ENCODE measurements around the gene CADPS2. TPM values are rescaled to one million over a fixed set of nuclear protein-coding genes. Genes with fewer than 3 reads are reported as not detected.

CADPS2 gene
- total and polyA plus RNA-seq, 2 of the 4 experiments (the other 2 are of a cell fraction) = 0.10 to 0.54 TPM

DNA sequence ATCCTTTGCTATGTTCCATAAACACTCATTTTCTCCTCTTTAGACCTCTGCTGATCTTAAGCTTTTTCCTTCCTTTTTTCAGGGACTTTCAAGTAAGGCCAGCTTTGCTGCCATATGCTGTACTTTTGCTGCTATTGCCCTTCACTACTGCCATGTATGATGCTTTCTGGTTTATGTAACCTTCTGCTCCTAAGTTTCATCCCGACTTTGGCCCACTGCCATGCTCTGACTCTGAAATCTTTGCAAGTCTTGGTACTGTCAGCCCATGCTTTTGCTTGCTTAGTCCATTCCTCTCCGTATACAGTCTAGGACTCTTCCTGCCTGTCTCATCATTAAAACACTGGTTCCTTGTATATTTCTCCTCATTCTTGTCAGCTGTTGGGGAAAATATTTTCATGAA lies 339.8 kb downstream of the CADPS2 start:
- no peak overlapping the region for H2BK20ac ChIP-seq (ENCODE audit: low read depth, low read length)
- H3K79me1 ChIP-seq (ENCODE audit: low read depth in 1 of 2, low read length in 2 of 2) = no peaks in the 10 kb centered on the region
- CTCF ChIA-PET = no interaction called here
- TF ChIP-seq RAD21 (IDR thresholded peaks at IDR 0.05; ENCODE audit: low read length) (no peak), MAFK (IDR thresholded peaks at IDR 0.05; ENCODE audit: low read depth, low read length) (no peak), RFX5 (IDR thresholded peaks at IDR 0.05; ENCODE audit: low read depth, low read length) (no peak), RCOR1 (IDR thresholded peaks at IDR 0.05; ENCODE audit: insufficient replicate concordance, low read length) (no peak), CHD1 (IDR thresholded peaks at IDR 0.05; ENCODE audit: low read depth, low read length) (no peak), CEBPB (IDR thresholded peaks at IDR 0.05; ENCODE audit: low read depth, low read length) (no peak), NFE2L2 (IDR thresholded peaks at IDR 0.05; ENCODE audit: low read depth, low read length) (no peak), FOS (IDR thresholded peaks at IDR 0.05; ENCODE audit: low read depth, low read length) (no peak), USF2 (IDR thresholded peaks at IDR 0.05; ENCODE audit: low read depth, low read length) (no peak), SMC3 (IDR thresholded peaks at IDR 0.05; ENCODE audit: low read depth, low read length) (no peak), BHLHE40 (IDR thresholded peaks at IDR 0.05; ENCODE audit: low read depth, low read length) (no peak)
- TF ChIP-seq, protein P1, sequence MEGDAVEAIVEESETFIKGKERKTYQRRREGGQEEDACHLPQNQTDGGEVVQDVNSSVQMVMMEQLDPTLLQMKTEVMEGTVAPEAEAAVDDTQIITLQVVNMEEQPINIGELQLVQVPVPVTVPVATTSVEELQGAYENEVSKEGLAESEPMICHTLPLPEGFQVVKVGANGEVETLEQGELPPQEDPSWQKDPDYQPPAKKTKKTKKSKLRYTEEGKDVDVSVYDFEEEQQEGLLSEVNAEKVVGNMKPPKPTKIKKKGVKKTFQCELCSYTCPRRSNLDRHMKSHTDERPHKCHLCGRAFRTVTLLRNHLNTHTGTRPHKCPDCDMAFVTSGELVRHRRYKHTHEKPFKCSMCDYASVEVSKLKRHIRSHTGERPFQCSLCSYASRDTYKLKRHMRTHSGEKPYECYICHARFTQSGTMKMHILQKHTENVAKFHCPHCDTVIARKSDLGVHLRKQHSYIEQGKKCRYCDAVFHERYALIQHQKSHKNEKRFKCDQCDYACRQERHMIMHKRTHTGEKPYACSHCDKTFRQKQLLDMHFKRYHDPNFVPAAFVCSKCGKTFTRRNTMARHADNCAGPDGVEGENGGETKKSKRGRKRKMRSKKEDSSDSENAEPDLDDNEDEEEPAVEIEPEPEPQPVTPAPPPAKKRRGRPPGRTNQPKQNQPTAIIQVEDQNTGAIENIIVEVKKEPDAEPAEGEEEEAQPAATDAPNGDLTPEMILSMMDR (conservative IDR thresholded peaks at IDR 0.05; ENCODE audit: low read depth, low read length) = no peak
- no peak overlapping the region for H3K27ac ChIP-seq (ENCODE audit: insufficient read depth, low read length)
- no peak overlapping the region for H2BK15ac ChIP-seq (ENCODE audit: low read depth, low read length)
- H4K5ac ChIP-seq (ENCODE audit: low read depth, low read length) = no peak overlapping the region
- no peak overlapping the region for H2BK120ac ChIP-seq (ENCODE audit: low read depth, low read length)
- no TSS peak for BruUV-seq (replicated peaks)
- H2BK5ac ChIP-seq (ENCODE audit: low read depth, low read length, poor library complexity, severe bottlenecking) = no peak overlapping the region
- POLR2A ChIA-PET (ENCODE audit: unreplicated experiment) = no interaction called here
- no peak overlapping the region for H4K91ac ChIP-seq (ENCODE audit: insufficient read depth, low read depth, low read length)
- no peak overlapping the region for H3K23ac ChIP-seq (ENCODE audit: low read depth, low read length)
- no peak overlapping the region for H3K4ac ChIP-seq (ENCODE audit: low read depth, low read length)
- H3K56ac ChIP-seq (ENCODE audit: extremely low read depth, insufficient read depth, low read length) = no peak overlapping the region
- no peak overlapping the region for H3K9ac ChIP-seq (ENCODE audit: low read depth, low read length)
- ATAC-seq (ENCODE audit: low read depth) (no peak), DNase-seq (no peak)
- no peak overlapping the region for H3K14ac ChIP-seq (replicated peaks; ENCODE audit: low read depth, low read length)
- intact Hi-C loops (cut with micrococcal nuclease) = no loop called here
- no peaks in the 10 kb centered on the region for H4K20me1 ChIP-seq (ENCODE audit: insufficient read depth, low read length)
- no peaks in the 10 kb centered on the region for H3K27me3 ChIP-seq (ENCODE audit: control insufficient read depth, insufficient read depth, low read length)
- no peaks in the 10 kb centered on the region for H3K9me1 ChIP-seq (ENCODE audit: insufficient read depth, low read length)
- dilution Hi-C loops (cut with HindIII; ENCODE audit: low sequenced_read_pairs, unreplicated experiment) = no loop called here
- no peaks in the 10 kb centered on the region for H3K36me3 ChIP-seq (ENCODE audit: control insufficient read depth, insufficient read depth, low read length)
- in situ Hi-C loops (cut with MboI; ENCODE audit: low sequenced_read_pairs) = loop anchor here (25.0 kb wide), 1 partner anchor 334 kb away; no protein-coding TSS in a partner anchor
- no peak overlapping the region for H2AFZ ChIP-seq (replicated peaks; ENCODE audit: low read length, poor library complexity)
- WGBS, 2 experiments (ENCODE audit: extremely low coverage in 2 of 2, insufficient read length in 1 of 2) = 0% methylated on average over 1 of the region's 2 CpGs; no CpG with 5 or more reads in 1 of the 2 experiments
- H2AK5ac ChIP-seq (ENCODE audit: low read depth, low read length) = no peak overlapping the region
- H4K8ac ChIP-seq (ENCODE audit: low read depth in 2 of 2, low read length in 2 of 2) = no peak overlapping the region
- H3K4me2 ChIP-seq (ENCODE audit: low read depth, low read length) = no peak overlapping the region
- H3K18ac ChIP-seq (ENCODE audit: low read depth, low read length) = no peak overlapping the region
- no peaks in the 10 kb centered on the region for H3K4me1 ChIP-seq (ENCODE audit: control insufficient read depth, insufficient read depth, low read length)
- no peak overlapping the region for H3K4me3 ChIP-seq (ENCODE audit: insufficient read depth, low read depth, low read length)
- no peak overlapping the region for H2AK9ac ChIP-seq (replicated peaks; ENCODE audit: low read depth, low read length, poor library complexity)
- H3K9me3 ChIP-seq (ENCODE audit: control insufficient read depth, insufficient read depth, low read length) = no peaks in the 10 kb centered on the region
